Ishikawa (cell line): ENCODE results near the gene MAPRE3.

ENCODE experiments used
- CEBPB ChIP-seq: IDR thresholded peaks from 2 replicates; pipeline ENCODE4 v1.6.1; 2012
- EP300 ChIP-seq: IDR thresholded peaks from 2 replicates; pipeline ENCODE4 v1.6.1; 2012; ENCODE audit warnings: borderline replicate concordance
- MAX ChIP-seq: IDR thresholded peaks from 2 replicates; pipeline ENCODE4 v1.6.1; 2012
- REST ChIP-seq: IDR thresholded peaks from 2 replicates; pipeline ENCODE4 v1.6.1; 2012; ENCODE audit warnings: low read depth, mild to moderate bottlenecking
- USF1 ChIP-seq: IDR thresholded peaks from 2 replicates; pipeline ENCODE4 v1.6.1; 2012

- TF ChIP-seq CEBPB (no peak), MAX (no peak), REST (no peak), EP300 (no peak), USF1 (no peak)
Observed at GRCh38 chr2:27040282-27040681, 69.8 kb downstream of the MAPRE3 start.
